HEK293T (cell line): ENCODE data around the gene GRID1.

Experiments used
- CTCF ChIA-PET: fragments of 350-600 bp; formaldehyde crosslinking; extraction: SDS; loops from one replicate; lab custom pipeline; 2021; ENCODE audit warnings: antibody characterized with exemption, inconsistent platforms; lab: Yijun Ruan, JAX
- POLR2A ChIA-PET: fragments of 350-600 bp; formaldehyde crosslinking; extraction: SDS; loops from one replicate; lab custom pipeline; 2020; ENCODE audit warnings: antibody characterized with exemption, inconsistent platforms; lab: Yijun Ruan, JAX
- DNase-seq: peaks from one replicate; pipeline ENCODE4 v3.0.0; 2012; ENCODE audit warnings: mixed read lengths; ENCODE audit errors: extremely low spot score
- ARNT ChIP-seq: fragments of 450-650 bp; IDR thresholded peaks from 2 replicates; pipeline ENCODE4 v1.6.1; 2017; ENCODE audit warnings: mild to moderate bottlenecking
- BHLHE40 ChIP-seq: fragments of 450-650 bp; IDR thresholded peaks from 2 replicates; pipeline ENCODE4 v1.6.1; 2016; ENCODE audit warnings: mild to moderate bottlenecking, moderate library complexity, borderline replicate concordance
- CTBP1 ChIP-seq: fragments of 450-650 bp; IDR thresholded peaks from 2 replicates; pipeline ENCODE4 v1.6.1; 2016; ENCODE audit warnings: borderline replicate concordance
- ELF4 ChIP-seq: fragments of 450-650 bp; IDR thresholded peaks from 2 replicates; pipeline ENCODE4 v1.6.1; 2017; ENCODE audit warnings: antibody characterized with exemption
- FOXA1 ChIP-seq: fragments of 450-650 bp; IDR thresholded peaks from 2 replicates; pipeline ENCODE4 v1.6.1; 2016; ENCODE audit warnings: mild to moderate bottlenecking
- FOXK2 ChIP-seq: fragments of 450-650 bp; IDR thresholded peaks from 2 replicates; pipeline ENCODE4 v1.6.1; 2016; ENCODE audit warnings: mild to moderate bottlenecking
- FOXM1 ChIP-seq: fragments of 450-650 bp; IDR thresholded peaks from 2 replicates; pipeline ENCODE4 v1.6.1; 2017; ENCODE audit warnings: mild to moderate bottlenecking, borderline replicate concordance
- HDGF ChIP-seq: fragments of 450-650 bp; IDR thresholded peaks from 2 replicates; pipeline ENCODE4 v1.6.1; 2017; ENCODE audit warnings: antibody characterized with exemption, borderline replicate concordance
- L3MBTL2 ChIP-seq: fragments of 450-650 bp; conservative IDR thresholded peaks from 2 replicates; pipeline ENCODE4 v1.6.1; 2016; ENCODE audit warnings: mild to moderate bottlenecking
- LEF1 ChIP-seq: fragments of 450-650 bp; IDR thresholded peaks from 2 replicates; pipeline ENCODE4 v1.6.1; 2017; ENCODE audit warnings: mild to moderate bottlenecking, borderline replicate concordance
- NFRKB ChIP-seq: fragments of 450-650 bp; IDR thresholded peaks from 2 replicates; pipeline ENCODE4 v1.6.1; 2016; ENCODE audit warnings: mild to moderate bottlenecking, moderate library complexity
- PKNOX1 ChIP-seq: fragments of 450-650 bp; IDR thresholded peaks from 2 replicates; pipeline ENCODE4 v1.6.1; 2016
- SP1 ChIP-seq: fragments of 450-650 bp; IDR thresholded peaks from 2 replicates; pipeline ENCODE4 v1.6.1; 2017
- SUZ12 ChIP-seq: fragments of 450-650 bp; IDR thresholded peaks from 2 replicates; pipeline ENCODE4 v1.6.1; 2016; ENCODE audit warnings: mild to moderate bottlenecking
- TARDBP ChIP-seq: fragments of 450-650 bp; IDR thresholded peaks from 2 replicates; pipeline ENCODE4 v1.6.1; 2016
- ZNF384 ChIP-seq: fragments of 450-650 bp; IDR thresholded peaks from 2 replicates; pipeline ENCODE4 v1.6.1; 2016

Gene GRID1

GRCh38 chr10:86186633-86187032 is 180.0 kb downstream of the GRID1 start:
- ChIA-PET POLR2A (no interaction called here), CTCF (no interaction called here)
- TF ChIP-seq ZNF384 = no peak
- TF ChIP-seq FOXA1 = no peak
- DNase-seq = no peak

- no peak for DNase-seq
- POLR2A ChIA-PET = no interaction called here
- CTCF ChIA-PET = no interaction called here
- TF ChIP-seq SUZ12 (no peak), PKNOX1 (no peak), L3MBTL2 (no peak), ZNF384 (no peak), TARDBP (no peak), ELF4 (no peak), HDGF (no peak), SP1 (no peak), FOXM1 (no peak), CTBP1 (no peak), NFRKB (no peak)
Measured at GRCh38 chr10:86182595-86182994, 184.0 kb downstream of the GRID1 start.

GRCh38 chr10:86182150-86182549 is 184.4 kb downstream of the GRID1 start:
- POLR2A ChIA-PET = no interaction called here
- no peak for DNase-seq
- no peak for TF ChIP-seq TARDBP
- no peak for TF ChIP-seq FOXK2
- TF ChIP-seq NFRKB = no peak
- TF ChIP-seq HDGF = no peak
- no peak for TF ChIP-seq PKNOX1
- no peak for TF ChIP-seq L3MBTL2
- no peak for TF ChIP-seq LEF1
- no peak for TF ChIP-seq BHLHE40
- TF ChIP-seq ZNF384 = no peak
- TF ChIP-seq CTBP1 = no peak
- no peak for TF ChIP-seq ARNT
- no peak for TF ChIP-seq SUZ12
- no peak for TF ChIP-seq FOXA1
- no peak for TF ChIP-seq ELF4
- TF ChIP-seq FOXM1 = no peak
- no peak for TF ChIP-seq SP1
- CTCF ChIA-PET = no interaction called here

GRCh38 chr10:86180861-86181260 is 185.7 kb downstream of the GRID1 start:
- DNase-seq = no peak
- ChIA-PET POLR2A (no interaction called here), CTCF (no interaction called here)
- TF ChIP-seq LEF1 (no peak), FOXM1 (no peak), SP1 (no peak), CTBP1 (no peak)

GRCh38 chr10:86179961-86180360 is 186.6 kb downstream of the GRID1 start:
- no peak for TF ChIP-seq TARDBP
- TF ChIP-seq PKNOX1 = no peak
- no peak for TF ChIP-seq FOXK2
- no peak for TF ChIP-seq FOXA1
- no peak for TF ChIP-seq ZNF384
- no peak for TF ChIP-seq CTBP1
- TF ChIP-seq SP1 = no peak
- no peak for TF ChIP-seq LEF1
- no peak for TF ChIP-seq SUZ12
- TF ChIP-seq FOXM1 = no peak
- no peak for TF ChIP-seq ARNT
- TF ChIP-seq NFRKB = no peak
- TF ChIP-seq HDGF = no peak
- TF ChIP-seq ELF4 = no peak
- TF ChIP-seq BHLHE40 = no peak
- no peak for TF ChIP-seq L3MBTL2
- CTCF ChIA-PET = no interaction called here
- no peak for DNase-seq
- POLR2A ChIA-PET = no interaction called here

- ChIA-PET CTCF (no interaction called here), POLR2A (no interaction called here)
- TF ChIP-seq CTBP1 = no peak
- TF ChIP-seq TARDBP = no peak
- no peak for TF ChIP-seq L3MBTL2
- TF ChIP-seq SUZ12 = no peak
- no peak for TF ChIP-seq NFRKB
- no peak for DNase-seq
Measured at GRCh38 chr10:86179153-86179524, 187.5 kb downstream of the GRID1 start.
